ENCODE results near the gene EPS8L3. TPM values are rescaled to one million over a fixed set of nuclear protein-coding genes. Genes with fewer than 3 reads are reported as not detected.
"Not testable (repeated sequence)": the region's sequence is repeated elsewhere in the genome, so short reads cannot be mapped to it uniquely, and the experiment has no call there.

EPS8L3 gene
- polyA plus RNA-seq, 1 donor from 2014 or later, result not detected

DNA sequence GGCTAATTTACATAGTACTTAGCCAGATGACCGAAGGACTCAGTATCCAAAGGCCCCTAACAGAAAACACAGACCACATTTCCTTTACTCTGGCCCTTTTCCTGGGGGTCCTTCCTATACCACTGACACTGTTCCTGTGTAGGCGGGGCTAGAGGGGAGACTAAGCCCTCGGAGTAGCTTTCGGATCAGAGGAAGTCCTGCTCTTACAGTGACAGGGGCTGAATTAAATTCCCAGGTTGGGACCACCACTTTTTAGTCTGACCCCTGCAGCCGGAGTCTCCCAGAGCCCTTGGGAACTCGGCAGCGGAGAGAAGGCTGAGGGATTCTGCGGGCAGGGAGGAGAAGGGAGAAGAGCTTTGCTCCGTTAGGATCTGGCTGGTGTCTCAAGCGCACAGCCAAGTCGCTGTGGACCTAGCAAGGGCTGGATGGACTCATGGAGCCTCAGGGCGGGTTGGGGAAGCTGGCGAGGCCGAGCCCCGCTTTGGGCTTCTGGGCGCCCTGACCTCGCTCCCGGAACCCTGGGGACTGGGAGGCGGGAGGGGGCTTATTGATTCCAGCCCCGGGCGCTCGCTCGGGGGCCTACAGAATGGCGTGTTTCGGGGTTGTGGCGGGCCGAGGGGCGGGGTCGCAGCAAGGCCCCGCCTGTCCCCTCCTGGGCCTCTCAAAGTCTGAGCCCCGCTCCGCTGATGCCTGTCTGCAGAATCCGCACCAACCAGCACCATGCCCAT, 52.0 kb downstream of the EPS8L3 start, which contains the start of gene GSTM5:
GSTM5 (plus strand) TSS at position 659 of the 728 bp plus-strand sequence; CDS start at position 721, 62 bp downstream.
- Mint-ChIP-seq H3K27me3 (peaks cover 10% of the 10 kb centered on the region), H3K9me3 (peaks cover 4 to 16% (median 15%) of the 10 kb centered on the region in 3 donors), H3K4me3 (peak within 1 kb of the TSS in 3 of 4 donors; percentile 55 to 75 (median 58))
- H3K27ac Mint-ChIP-seq, H3K36me3 Mint-ChIP-seq, H3K4me1 Mint-ChIP-seq: not testable (repeated sequence)

DNA sequence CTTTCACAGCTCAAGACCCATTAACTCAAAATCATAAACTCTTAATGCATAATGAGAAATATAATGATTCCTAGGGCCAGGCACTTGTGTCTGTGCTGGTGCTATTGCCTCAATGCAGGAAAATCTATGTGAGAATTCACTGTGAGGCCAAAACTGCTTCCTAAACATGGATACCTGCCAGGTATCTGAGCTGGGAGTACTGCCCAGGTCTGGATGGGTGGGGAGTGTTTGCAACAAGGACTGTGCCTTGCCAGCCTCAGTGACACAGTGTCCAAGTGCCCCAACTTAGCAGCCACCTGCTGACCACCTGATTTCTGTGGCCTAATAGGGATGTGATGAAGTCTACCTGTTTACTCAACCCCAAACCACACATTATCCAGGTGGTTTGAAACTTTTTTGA, 53.9 kb downstream of the EPS8L3 start:
- peaks cover 4 to 16% (median 15%) of the 10 kb centered on the region in 3 donors for H3K9me3 Mint-ChIP-seq
- H3K4me3 Mint-ChIP-seq, result peak overlapping the region in 1 of 4 donors; percentile 17
- H3K27me3 Mint-ChIP-seq, result peaks cover 10% of the 10 kb centered on the region
- H3K4me1 Mint-ChIP-seq, H3K27ac Mint-ChIP-seq, H3K36me3 Mint-ChIP-seq: not testable (repeated sequence)

DNA sequence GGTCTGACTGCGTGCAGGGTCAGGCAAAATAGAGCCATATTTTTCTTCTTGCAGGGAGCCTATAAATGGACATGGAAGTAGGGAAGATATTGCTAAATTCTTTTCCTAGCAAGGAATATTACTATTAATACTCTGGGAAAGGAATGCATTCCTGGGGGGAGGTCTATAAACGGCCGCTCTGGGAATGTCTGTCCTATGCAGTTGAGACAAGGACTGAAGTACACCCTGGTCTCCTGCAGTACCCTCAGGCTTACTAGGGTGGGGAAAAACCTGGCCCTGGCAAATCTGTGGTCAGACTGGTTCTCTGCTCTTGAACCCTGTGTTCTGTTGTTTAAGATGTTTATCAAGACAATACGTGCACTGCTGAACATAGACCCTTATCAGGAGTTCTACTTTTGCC, 54.8 kb downstream of the EPS8L3 start:
- H3K27ac Mint-ChIP-seq, H3K4me3 Mint-ChIP-seq, H3K4me1 Mint-ChIP-seq: not testable (repeated sequence)
- Mint-ChIP-seq H3K36me3 (peaks cover 13% of the 10 kb centered on the region), H3K27me3 (peaks cover 11% of the 10 kb centered on the region), H3K9me3 (peaks cover 4 to 16% (median 15%) of the 10 kb centered on the region in 3 donors)

DNA sequence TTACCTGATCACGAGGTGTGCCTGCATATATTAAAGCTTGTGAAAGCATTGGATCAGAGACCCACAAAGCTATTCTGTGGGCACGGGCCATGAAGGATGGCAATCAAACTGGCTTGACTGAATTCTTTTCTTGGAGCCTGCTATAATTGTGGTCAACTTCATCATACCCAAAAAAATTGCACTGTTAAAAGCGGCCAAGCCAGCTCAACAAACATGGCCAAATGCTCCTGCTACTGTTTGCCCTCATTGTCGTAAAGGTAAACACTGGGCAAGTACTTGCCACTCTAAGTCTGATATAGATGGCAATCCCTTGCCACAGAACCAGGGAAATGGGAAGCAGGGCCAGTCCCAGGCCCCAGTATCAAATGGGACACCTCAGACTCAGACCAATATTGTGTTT, 58.3 kb downstream of the EPS8L3 start:
- H3K9me3 Mint-ChIP-seq, result peaks cover 4 to 24% (median 15%) of the 10 kb centered on the region in 3 donors
- peaks cover 6% of the 10 kb centered on the region for H3K27me3 Mint-ChIP-seq
- no peaks in the 10 kb centered on the region for H3K4me1 Mint-ChIP-seq
- H3K27ac Mint-ChIP-seq, result no peak overlapping the region
- peaks cover 15% of the 10 kb centered on the region for H3K36me3 Mint-ChIP-seq
- no peak overlapping the region for H3K4me3 Mint-ChIP-seq

DNA sequence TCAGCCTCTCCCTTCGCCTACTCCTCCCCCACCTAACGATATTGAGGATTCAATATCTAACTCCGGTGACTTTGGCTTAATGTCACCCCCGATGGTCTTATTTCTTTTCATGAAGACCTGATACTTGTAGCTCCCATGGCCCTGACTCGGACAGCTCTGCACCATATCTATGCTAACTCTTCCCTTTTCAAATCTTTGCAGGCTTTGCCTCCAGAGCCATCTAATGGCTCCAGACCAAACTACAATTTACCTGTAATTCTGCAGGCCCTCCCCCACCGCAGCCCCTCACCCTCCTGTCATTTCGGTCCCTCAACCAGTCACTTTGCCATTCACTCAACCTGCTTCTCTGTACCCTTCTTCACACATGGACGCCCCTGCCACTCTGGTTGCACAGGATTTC, 59.5 kb downstream of the EPS8L3 start:
- no peak overlapping the region for H3K27ac Mint-ChIP-seq
- peaks cover 12% of the 10 kb centered on the region for H3K36me3 Mint-ChIP-seq
- peaks cover 6% of the 10 kb centered on the region for H3K27me3 Mint-ChIP-seq
- no peaks in the 10 kb centered on the region for H3K4me1 Mint-ChIP-seq
- peaks cover 4 to 19% (median 10%) of the 10 kb centered on the region in 3 donors for H3K9me3 Mint-ChIP-seq
- H3K4me3 Mint-ChIP-seq, result peak overlapping the region in 1 of 4 donors; percentile 75

DNA sequence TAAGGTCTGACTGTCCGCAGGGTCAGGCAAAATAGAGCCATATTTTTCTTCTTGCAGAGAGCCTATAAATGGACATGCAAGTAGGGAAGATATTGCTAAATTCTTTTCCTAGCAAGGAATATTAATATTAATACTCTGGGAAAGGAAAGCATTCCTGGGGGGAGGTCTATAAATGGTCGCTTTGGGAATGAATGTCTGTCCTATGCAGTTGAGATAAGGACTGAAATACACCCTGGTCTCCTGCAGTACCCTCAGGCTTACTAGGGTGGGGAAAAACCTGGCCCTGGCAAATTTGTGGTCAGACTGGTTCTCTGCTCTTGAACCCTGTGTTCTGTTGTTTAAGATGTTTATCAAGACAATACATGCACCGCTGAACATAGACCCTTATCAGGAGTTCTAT, 60.8 kb downstream of the EPS8L3 start:
- H3K27ac Mint-ChIP-seq, H3K4me1 Mint-ChIP-seq, H3K27me3 Mint-ChIP-seq, H3K36me3 Mint-ChIP-seq, H3K9me3 Mint-ChIP-seq: not testable (repeated sequence)
- peak overlapping the region in 1 of 4 donors; percentile 17 for H3K4me3 Mint-ChIP-seq

Other genes with a start within 250 kb of the EPS8L3 start
- not detected for gene GPR61, start 224.1 kb downstream of the EPS8L3 start, polyA plus RNA-seq
- gene GNAI3, start 215.3 kb downstream of the EPS8L3 start, polyA plus RNA-seq, result 8.1 TPM
- not detected for gene GNAT2, start 144.3 kb downstream of the EPS8L3 start, polyA plus RNA-seq
- 40.7 TPM for gene AMPD2, start 144.1 kb downstream of the EPS8L3 start, polyA plus RNA-seq
- 22.3 TPM for gene GSTM4, start 107.8 kb downstream of the EPS8L3 start, polyA plus RNA-seq
- 11.6 TPM for gene GSTM2, start 95.9 kb downstream of the EPS8L3 start, polyA plus RNA-seq
- not detected for gene GSTM1, start 76.1 kb downstream of the EPS8L3 start, polyA plus RNA-seq
- not detected for gene GSTM5, start 51.7 kb downstream of the EPS8L3 start, polyA plus RNA-seq
- 4.6 TPM for gene GSTM3, start 22.9 kb downstream of the EPS8L3 start, polyA plus RNA-seq
- gene CSF1, start 146.9 kb upstream of the EPS8L3 start, polyA plus RNA-seq, result 0.18 TPM
- 42.5 TPM for gene AHCYL1, start 220.8 kb upstream of the EPS8L3 start, polyA plus RNA-seq

Measured in IgD-negative memory B cell (primary cell).